ENCODE results near the gene ZNF557. TPM values are rescaled to one million over a fixed set of nuclear protein-coding genes. Genes with fewer than 3 reads are reported as not detected.

Gene ZNF557
- total and polyA plus RNA-seq, 2 of the 4 experiments (the other 2 are of a cell fraction) = 3.7 to 21.1 TPM

DNA sequence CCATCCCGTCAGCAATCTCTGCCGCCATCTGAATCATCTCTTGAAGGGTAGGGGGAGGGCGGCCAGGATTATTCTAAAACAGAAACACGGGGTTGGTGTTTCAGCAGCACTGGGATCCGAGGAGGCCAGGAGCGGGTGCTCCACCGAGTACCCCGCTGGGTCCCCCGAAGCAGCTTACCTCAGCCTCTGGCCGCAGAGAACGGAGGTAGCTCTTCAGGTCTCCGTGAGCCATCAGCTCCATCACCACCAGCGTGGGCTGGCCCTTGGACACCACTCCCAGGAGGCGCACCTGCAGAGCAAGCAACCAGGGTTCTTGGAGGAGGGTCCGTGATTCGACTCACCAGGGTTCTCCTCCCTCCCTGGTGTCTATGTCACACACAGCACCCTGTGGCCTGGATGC is 53.2 kb downstream of the ZNF557 start:
- H2AK5ac ChIP-seq (ENCODE audit: low read depth, low read length) = no peak overlapping the region
- 98% methylated on average over 7 of the region's 16 CpGs; no CpG with 5 or more reads in 1 of the 2 experiments for WGBS, 2 experiments (ENCODE audit: extremely low coverage in 2 of 2, insufficient read length in 1 of 2)
- H4K20me1 ChIP-seq (ENCODE audit: insufficient read depth, low read length) = no peaks in the 10 kb centered on the region
- no peak overlapping the region for H3K4me2 ChIP-seq (ENCODE audit: low read depth, low read length)
- peaks cover 37% of the 10 kb centered on the region for H3K36me3 ChIP-seq (ENCODE audit: control insufficient read depth, insufficient read depth, low read length)
- H3K79me1 ChIP-seq (ENCODE audit: low read depth in 1 of 2, low read length in 2 of 2) = no peaks in the 10 kb centered on the region
- no peak for DNase-seq
- H3K23ac ChIP-seq (ENCODE audit: low read depth, low read length) = no peak overlapping the region
- H3K18ac ChIP-seq (ENCODE audit: low read depth, low read length) = no peak overlapping the region
- H2BK15ac ChIP-seq (ENCODE audit: low read depth, low read length) = no peak overlapping the region
- no peak overlapping the region for H4K8ac ChIP-seq (ENCODE audit: low read depth in 2 of 2, low read length in 2 of 2)
- no peaks in the 10 kb centered on the region for H3K27me3 ChIP-seq (ENCODE audit: control insufficient read depth, insufficient read depth, low read length)
- no peaks in the 10 kb centered on the region for H3K9me1 ChIP-seq (ENCODE audit: insufficient read depth, low read length)
- H2BK120ac ChIP-seq (ENCODE audit: low read depth, low read length) = no peak overlapping the region
- H3K56ac ChIP-seq (ENCODE audit: extremely low read depth, insufficient read depth, low read length) = no peak overlapping the region
- H3K27ac ChIP-seq (ENCODE audit: insufficient read depth, low read length) = no peak overlapping the region
- no peak overlapping the region for H3K4me3 ChIP-seq (ENCODE audit: insufficient read depth, low read depth, low read length)
- no peak overlapping the region for H3K9ac ChIP-seq (ENCODE audit: low read depth, low read length)
- no peak overlapping the region for H4K5ac ChIP-seq (ENCODE audit: low read depth, low read length)
- no peak overlapping the region for H3K14ac ChIP-seq (replicated peaks; ENCODE audit: low read depth, low read length)
- dilution Hi-C loops (cut with HindIII; ENCODE audit: low sequenced_read_pairs, unreplicated experiment) = no loop called here
- no TSS peak for BruUV-seq (replicated peaks)
- no peak overlapping the region for H4K91ac ChIP-seq (ENCODE audit: insufficient read depth, low read depth, low read length)
- H2BK20ac ChIP-seq (ENCODE audit: low read depth, low read length) = no peak overlapping the region
- no peak overlapping the region for H2AK9ac ChIP-seq (replicated peaks; ENCODE audit: low read depth, low read length, poor library complexity)
- intact Hi-C loops (cut with micrococcal nuclease) = no loop called here
- H2AFZ ChIP-seq (replicated peaks; ENCODE audit: low read length, poor library complexity) = no peak overlapping the region
- H3K9me3 ChIP-seq (ENCODE audit: control insufficient read depth, insufficient read depth, low read length) = peaks cover 12% of the 10 kb centered on the region
- ChIA-PET CTCF (no interaction called here), POLR2A (ENCODE audit: unreplicated experiment) (no interaction called here)
- no peak for TF ChIP-seq CHD1 (IDR thresholded peaks at IDR 0.05; ENCODE audit: low read depth, low read length)
- TF ChIP-seq, protein P1, sequence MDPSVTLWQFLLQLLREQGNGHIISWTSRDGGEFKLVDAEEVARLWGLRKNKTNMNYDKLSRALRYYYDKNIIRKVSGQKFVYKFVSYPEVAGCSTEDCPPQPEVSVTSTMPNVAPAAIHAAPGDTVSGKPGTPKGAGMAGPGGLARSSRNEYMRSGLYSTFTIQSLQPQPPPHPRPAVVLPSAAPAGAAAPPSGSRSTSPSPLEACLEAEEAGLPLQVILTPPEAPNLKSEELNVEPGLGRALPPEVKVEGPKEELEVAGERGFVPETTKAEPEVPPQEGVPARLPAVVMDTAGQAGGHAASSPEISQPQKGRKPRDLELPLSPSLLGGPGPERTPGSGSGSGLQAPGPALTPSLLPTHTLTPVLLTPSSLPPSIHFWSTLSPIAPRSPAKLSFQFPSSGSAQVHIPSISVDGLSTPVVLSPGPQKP (IDR thresholded peaks at IDR 0.05; ENCODE audit: borderline replicate concordance, low read depth, low read length) = no peak
- no peak for TF ChIP-seq FOS (IDR thresholded peaks at IDR 0.05; ENCODE audit: low read depth, low read length)
- no peak for TF ChIP-seq RAD21 (IDR thresholded peaks at IDR 0.05; ENCODE audit: low read length)
- TF ChIP-seq BHLHE40 (IDR thresholded peaks at IDR 0.05; ENCODE audit: low read depth, low read length) = no peak
- TF ChIP-seq, protein P2, sequence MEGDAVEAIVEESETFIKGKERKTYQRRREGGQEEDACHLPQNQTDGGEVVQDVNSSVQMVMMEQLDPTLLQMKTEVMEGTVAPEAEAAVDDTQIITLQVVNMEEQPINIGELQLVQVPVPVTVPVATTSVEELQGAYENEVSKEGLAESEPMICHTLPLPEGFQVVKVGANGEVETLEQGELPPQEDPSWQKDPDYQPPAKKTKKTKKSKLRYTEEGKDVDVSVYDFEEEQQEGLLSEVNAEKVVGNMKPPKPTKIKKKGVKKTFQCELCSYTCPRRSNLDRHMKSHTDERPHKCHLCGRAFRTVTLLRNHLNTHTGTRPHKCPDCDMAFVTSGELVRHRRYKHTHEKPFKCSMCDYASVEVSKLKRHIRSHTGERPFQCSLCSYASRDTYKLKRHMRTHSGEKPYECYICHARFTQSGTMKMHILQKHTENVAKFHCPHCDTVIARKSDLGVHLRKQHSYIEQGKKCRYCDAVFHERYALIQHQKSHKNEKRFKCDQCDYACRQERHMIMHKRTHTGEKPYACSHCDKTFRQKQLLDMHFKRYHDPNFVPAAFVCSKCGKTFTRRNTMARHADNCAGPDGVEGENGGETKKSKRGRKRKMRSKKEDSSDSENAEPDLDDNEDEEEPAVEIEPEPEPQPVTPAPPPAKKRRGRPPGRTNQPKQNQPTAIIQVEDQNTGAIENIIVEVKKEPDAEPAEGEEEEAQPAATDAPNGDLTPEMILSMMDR (conservative IDR thresholded peaks at IDR 0.05; ENCODE audit: low read depth, low read length) = no peak
- TF ChIP-seq RFX5 (IDR thresholded peaks at IDR 0.05; ENCODE audit: low read depth, low read length) = no peak
- no peak for TF ChIP-seq POLR2A (IDR thresholded peaks at IDR 0.05; ENCODE audit: low read depth, low read length)
- no peak for TF ChIP-seq MXI1 (IDR thresholded peaks at IDR 0.05; ENCODE audit: borderline replicate concordance, low read depth, low read length)
- TF ChIP-seq RCOR1 (IDR thresholded peaks at IDR 0.05; ENCODE audit: insufficient replicate concordance, low read length) = no peak
- TF ChIP-seq SMC3 (IDR thresholded peaks at IDR 0.05; ENCODE audit: low read depth, low read length) = no peak
- no peak for TF ChIP-seq NFE2L2 (IDR thresholded peaks at IDR 0.05; ENCODE audit: low read depth, low read length)
- TF ChIP-seq MAZ (IDR thresholded peaks at IDR 0.05; ENCODE audit: borderline replicate concordance, low read depth, low read length) = no peak
- TF ChIP-seq, protein P3, sequence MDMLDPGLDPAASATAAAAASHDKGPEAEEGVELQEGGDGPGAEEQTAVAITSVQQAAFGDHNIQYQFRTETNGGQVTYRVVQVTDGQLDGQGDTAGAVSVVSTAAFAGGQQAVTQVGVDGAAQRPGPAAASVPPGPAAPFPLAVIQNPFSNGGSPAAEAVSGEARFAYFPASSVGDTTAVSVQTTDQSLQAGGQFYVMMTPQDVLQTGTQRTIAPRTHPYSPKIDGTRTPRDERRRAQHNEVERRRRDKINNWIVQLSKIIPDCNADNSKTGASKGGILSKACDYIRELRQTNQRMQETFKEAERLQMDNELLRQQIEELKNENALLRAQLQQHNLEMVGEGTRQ (IDR thresholded peaks at IDR 0.05; ENCODE audit: low read depth, low read length) = no peak
- TF ChIP-seq MAFK (IDR thresholded peaks at IDR 0.05; ENCODE audit: low read depth, low read length) = no peak
- no peaks in the 10 kb centered on the region for H3K4me1 ChIP-seq (ENCODE audit: control insufficient read depth, insufficient read depth, low read length)
- no peak overlapping the region for H3K4ac ChIP-seq (ENCODE audit: low read depth, low read length)
- H2BK5ac ChIP-seq (ENCODE audit: low read depth, low read length, poor library complexity, severe bottlenecking) = no peak overlapping the region
- in situ Hi-C loops (cut with MboI; ENCODE audit: low sequenced_read_pairs) = loop anchor here (25.0 kb wide), 1 partner anchor 690 kb away; no protein-coding TSS in a partner anchor
- no peak for ATAC-seq (ENCODE audit: low read depth)

Data from IMR-90 (cell line).